Thyroid gland (tissue), 4 donors: Measurements from ENCODE around the gene ADARB1. TPM values are rescaled to one million over a fixed set of nuclear protein-coding genes. Genes with fewer than 3 reads are reported as not detected.

Experiments used
- DNase-seq, 2 donors: peaks; one replicate each; pipeline ENCODE4 v3.0.0-alpha.2; 2019
- H3K27ac ChIP-seq, 3 donors: fragments of 200-600 bp; sonication (generic); 1 replicate in 2 of 3; 2 replicates in 1 of 3; pipeline ENCODE4 v1.5.1; 2016 to 2019; ENCODE audit warnings: mild to moderate bottlenecking in 1 of 3, moderate library complexity in 1 of 3
- H3K27me3 ChIP-seq: fragments of 200-600 bp; sonication (generic); one replicate; pipeline ENCODE4 v1.5.1; 2019
- H3K36me3 ChIP-seq, 2 donors: fragments of 200-600 bp; sonication (generic); one replicate each; pipeline ENCODE4 v1.5.1; 2016 to 2019
- H3K4me1 ChIP-seq, 2 donors: fragments of 200-600 bp; sonication (generic); one replicate each; pipeline ENCODE4 v1.5.1; 2017 to 2019
- H3K4me3 ChIP-seq, 3 donors: fragments of 200-600 bp; sonication (generic); replicated peaks in 1 of 3; 1 replicate in 2 of 3; 2 replicates in 1 of 3; pipeline ENCODE4 v1.5.1; 2016; ENCODE audit warnings: mild to moderate bottlenecking in 1 of 3
- H3K9me3 ChIP-seq: fragments of 200-600 bp; sonication (generic); one replicate; pipeline ENCODE4 v1.5.1; 2017
- POLR2A ChIP-seq, 2 donors: fragments of 450-650 bp; IDR thresholded peaks; one replicate each; pipeline ENCODE4 v1.6.1; 2017; ENCODE audit warnings: antibody characterized with exemption in 2 of 2, mild to moderate bottlenecking in 2 of 2, moderate library complexity in 1 of 2
- WGBS, 2 donors: methylation state at CpG; one replicate each; pipeline ENCODE4 v1.1.5; 2017; 5-methylcytosine and 5-hydroxymethylcytosine counted together
- intact Hi-C: fragments of 100-400 bp; cut with DNase I; formaldehyde crosslinking; loops from one replicate; pipeline ENCODE4 v1.15.1; 2023
- total RNA-seq, 4 donors: library from RNA; depleted of rRNA; stranded (reverse); fragments of >200 nt; gene quantifications; one replicate each; pipeline ENCODE4 v1.2.3, GENCODE V29; 2016
- TF ChIP-seq, protein P1 (sequence below), 6 experiments: fragments of 200-600 bp in 3 of 6; fragments of 450-650 bp in 3 of 6; sonication (generic) in 3 of 6; IDR thresholded peaks; one replicate each; pipeline ENCODE4 v1.5.1; 2016 to 2019; ENCODE audit warnings: antibody characterized with exemption in 6 of 6, mild to moderate bottlenecking in 2 of 6, inconsistent platforms in 1 of 6, moderate library complexity in 1 of 6

The ADARB1 gene
- total RNA-seq, 4 donors from 2014 or later: 5.0 to 20.2 (median 10.1) TPM

DNA sequence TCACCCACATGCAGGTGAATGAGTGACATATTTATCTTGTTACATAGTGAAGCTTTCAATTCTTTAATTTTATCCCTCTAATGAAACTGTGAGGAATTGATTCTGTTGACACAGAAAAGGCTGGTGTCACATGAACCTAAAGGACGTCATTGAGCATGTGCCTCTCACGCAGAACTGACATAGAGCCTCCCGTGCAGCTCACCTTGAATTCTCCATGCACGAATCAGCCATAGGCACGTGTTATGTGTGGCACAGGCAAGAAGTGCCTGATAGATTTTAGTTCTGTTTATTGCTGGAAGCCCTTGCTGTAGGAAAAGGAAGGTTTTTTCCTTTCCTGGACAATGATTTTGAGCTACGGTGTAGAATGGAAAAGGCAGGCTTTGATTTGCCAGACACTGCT is 11.3 kb downstream of the ADARB1 start:
- intact Hi-C loops: no loop called here
- Histone ChIP-seq H3K4me1 (no peaks in the 10 kb centered on the region), H3K27me3 (no peaks in the 10 kb centered on the region), H3K27ac (no peak overlapping the region), H3K36me3 (no peaks in the 10 kb centered on the region), H3K4me3 (no peak overlapping the region), H3K9me3 (no peaks in the 10 kb centered on the region)
- WGBS, 2 donors: 89 to 93% methylated on average over 6 of the region's 6 CpGs
- DNase-seq: no peak
- TF ChIP-seq, protein P1, sequence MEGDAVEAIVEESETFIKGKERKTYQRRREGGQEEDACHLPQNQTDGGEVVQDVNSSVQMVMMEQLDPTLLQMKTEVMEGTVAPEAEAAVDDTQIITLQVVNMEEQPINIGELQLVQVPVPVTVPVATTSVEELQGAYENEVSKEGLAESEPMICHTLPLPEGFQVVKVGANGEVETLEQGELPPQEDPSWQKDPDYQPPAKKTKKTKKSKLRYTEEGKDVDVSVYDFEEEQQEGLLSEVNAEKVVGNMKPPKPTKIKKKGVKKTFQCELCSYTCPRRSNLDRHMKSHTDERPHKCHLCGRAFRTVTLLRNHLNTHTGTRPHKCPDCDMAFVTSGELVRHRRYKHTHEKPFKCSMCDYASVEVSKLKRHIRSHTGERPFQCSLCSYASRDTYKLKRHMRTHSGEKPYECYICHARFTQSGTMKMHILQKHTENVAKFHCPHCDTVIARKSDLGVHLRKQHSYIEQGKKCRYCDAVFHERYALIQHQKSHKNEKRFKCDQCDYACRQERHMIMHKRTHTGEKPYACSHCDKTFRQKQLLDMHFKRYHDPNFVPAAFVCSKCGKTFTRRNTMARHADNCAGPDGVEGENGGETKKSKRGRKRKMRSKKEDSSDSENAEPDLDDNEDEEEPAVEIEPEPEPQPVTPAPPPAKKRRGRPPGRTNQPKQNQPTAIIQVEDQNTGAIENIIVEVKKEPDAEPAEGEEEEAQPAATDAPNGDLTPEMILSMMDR (IDR thresholded peaks at IDR 0.05): no peak
- no peak for TF ChIP-seq POLR2A (IDR thresholded peaks at IDR 0.05)

DNA sequence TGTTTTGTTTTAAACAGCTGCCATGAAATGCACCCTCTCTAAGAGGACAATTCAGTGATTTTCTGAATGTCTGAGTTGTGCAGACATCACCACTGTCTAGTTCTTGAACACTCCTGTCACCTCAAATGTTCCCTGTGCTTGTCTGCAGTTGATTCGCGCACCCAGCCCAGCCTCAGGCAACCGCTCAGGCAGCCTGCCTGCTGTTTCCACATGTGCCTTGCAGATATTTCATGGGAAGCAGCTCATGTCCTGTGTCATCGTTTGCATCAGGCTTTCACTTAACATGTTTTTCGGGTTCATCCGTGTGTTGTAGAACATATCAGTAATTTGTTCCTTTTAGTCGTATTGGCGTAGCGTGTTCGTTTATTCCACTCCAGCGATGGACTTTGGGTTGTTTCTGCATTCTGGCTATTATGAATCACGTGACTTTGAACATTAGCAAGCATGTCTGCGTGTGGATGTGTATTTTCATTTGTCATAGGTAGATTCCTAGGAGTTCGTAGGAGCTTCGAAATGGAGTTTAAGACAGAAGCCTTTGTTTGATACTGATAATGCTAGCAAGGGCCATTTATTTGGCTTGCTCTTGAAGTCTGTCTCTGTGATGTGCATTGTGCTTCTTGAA is 12.1 kb downstream of the ADARB1 start:
- intact Hi-C loops: no loop called here
- no peak for DNase-seq
- H3K27ac ChIP-seq: no peak overlapping the region
- H3K9me3 ChIP-seq: no peaks in the 10 kb centered on the region
- 91 to 95% methylated on average over 15 of the region's 15 CpGs for WGBS, 2 donors
- H3K36me3 ChIP-seq: no peaks in the 10 kb centered on the region
- H3K4me1 ChIP-seq: no peaks in the 10 kb centered on the region
- no peaks in the 10 kb centered on the region for H3K27me3 ChIP-seq
- H3K4me3 ChIP-seq: no peak overlapping the region
- no peak for TF ChIP-seq POLR2A (IDR thresholded peaks at IDR 0.05)
- TF ChIP-seq, protein P1 (IDR thresholded peaks at IDR 0.05): no peak

DNA sequence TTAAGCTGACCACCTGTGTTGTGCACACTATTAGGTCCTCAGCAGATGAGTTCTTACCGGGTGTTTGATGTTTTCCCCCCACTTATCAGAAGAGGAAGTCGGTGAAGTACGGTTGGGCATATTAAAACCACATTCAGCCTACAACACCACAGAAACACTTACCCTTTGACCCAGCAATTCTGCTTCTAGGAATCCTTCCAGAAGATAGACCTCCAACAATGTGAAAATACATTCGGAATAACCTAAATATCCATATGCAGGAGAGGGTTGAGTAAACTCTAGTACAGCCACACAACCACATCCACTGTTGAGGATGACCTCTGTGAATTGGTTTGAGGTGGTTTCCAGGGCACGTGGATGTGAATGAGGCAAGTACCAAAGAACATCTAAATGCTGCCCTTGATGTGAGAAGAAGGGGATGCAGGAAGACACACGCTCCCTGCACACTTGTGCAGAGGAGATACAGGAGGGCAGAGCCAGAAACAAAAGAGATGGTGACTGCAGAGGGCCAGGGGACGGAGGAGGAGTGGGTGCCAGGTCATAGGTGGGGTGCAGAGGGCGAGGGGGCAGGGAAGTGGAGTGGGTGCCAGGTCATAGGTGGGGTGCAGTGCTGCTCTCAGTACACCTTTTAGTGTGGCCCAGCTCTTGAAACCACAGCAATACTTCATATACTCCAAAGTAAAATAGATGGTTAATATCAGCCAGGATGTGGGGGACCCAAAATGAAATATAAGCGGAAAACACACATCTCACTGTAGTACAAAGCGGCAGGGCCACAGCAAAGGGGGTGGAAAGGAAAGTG is 12.8 kb downstream of the ADARB1 start:
- H3K4me3 ChIP-seq: no peak overlapping the region
- H3K4me1 ChIP-seq: peaks cover 0 to 2% of the 10 kb centered on the region in 2 donors
- WGBS, 2 donors: 80 to 82% methylated on average over 10 of the region's 10 CpGs
- intact Hi-C loops: no loop called here
- no peak for DNase-seq
- H3K27me3 ChIP-seq: no peaks in the 10 kb centered on the region
- H3K9me3 ChIP-seq: no peaks in the 10 kb centered on the region
- no peak overlapping the region for H3K27ac ChIP-seq
- H3K36me3 ChIP-seq: no peaks in the 10 kb centered on the region
- TF ChIP-seq POLR2A (IDR thresholded peaks at IDR 0.05): no peak
- TF ChIP-seq, protein P1 (IDR thresholded peaks at IDR 0.05): no peak

DNA sequence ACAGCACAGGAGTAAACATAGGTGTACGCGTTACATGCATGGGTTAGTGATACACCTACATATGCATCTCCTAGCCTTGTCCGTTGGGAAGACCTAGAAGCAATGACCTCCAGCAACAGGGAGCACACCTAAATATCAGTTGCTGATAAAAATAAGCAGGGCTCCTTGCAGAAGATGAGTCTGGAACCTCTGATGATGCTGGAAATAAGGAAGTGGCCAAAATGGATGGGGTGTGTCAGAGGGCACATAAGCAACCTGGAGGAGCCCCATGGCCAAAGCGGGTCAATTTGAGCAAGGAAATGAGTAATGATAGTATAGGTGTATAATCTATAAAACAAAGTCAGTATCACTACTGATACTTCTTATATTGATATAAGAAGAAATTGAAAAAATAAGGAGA is 13.7 kb downstream of the ADARB1 start:
- TF ChIP-seq, protein P1 (IDR thresholded peaks at IDR 0.05): no peak
- no peak for TF ChIP-seq POLR2A (IDR thresholded peaks at IDR 0.05)
- H3K4me3 ChIP-seq: no peak overlapping the region
- peaks cover 0 to 2% of the 10 kb centered on the region in 2 donors for H3K4me1 ChIP-seq
- H3K9me3 ChIP-seq: no peaks in the 10 kb centered on the region
- no peaks in the 10 kb centered on the region for H3K36me3 ChIP-seq
- no peak overlapping the region for H3K27ac ChIP-seq
- intact Hi-C loops: no loop called here
- no peak for DNase-seq
- WGBS, 2 donors: 91 to 96% methylated on average over 4 of the region's 4 CpGs
- no peaks in the 10 kb centered on the region for H3K27me3 ChIP-seq

DNA sequence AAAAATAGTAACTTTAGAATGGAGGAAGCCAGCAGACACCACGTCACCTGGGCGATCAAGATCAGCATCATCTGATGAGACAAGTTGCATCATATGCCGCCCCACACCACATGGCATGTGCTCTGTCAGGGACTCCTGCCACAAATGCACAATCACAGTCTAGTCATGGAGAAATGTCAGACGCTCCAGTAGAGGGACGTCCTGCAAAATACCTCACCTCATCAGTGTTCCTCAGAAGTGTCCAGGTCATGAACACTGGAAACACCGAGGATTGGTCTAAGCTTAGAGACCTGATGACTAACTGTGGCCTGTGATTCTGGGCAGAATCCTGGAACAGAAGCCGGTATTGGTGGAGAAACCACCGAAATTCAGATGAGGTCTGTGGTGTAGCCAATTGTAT is 14.3 kb downstream of the ADARB1 start:
- Histone ChIP-seq H3K27ac (no peak overlapping the region), H3K4me3 (no peak overlapping the region), H3K4me1 (peaks cover 0 to 2% of the 10 kb centered on the region in 2 donors), H3K9me3 (no peaks in the 10 kb centered on the region), H3K36me3 (no peaks in the 10 kb centered on the region), H3K27me3 (no peaks in the 10 kb centered on the region)
- 93% methylated on average over 8 of the region's 8 CpGs for WGBS, 2 donors
- TF ChIP-seq POLR2A (IDR thresholded peaks at IDR 0.05): no peak
- TF ChIP-seq, protein P1 (IDR thresholded peaks at IDR 0.05): no peak
- no peak for DNase-seq
- intact Hi-C loops: no loop called here
